COLO668 (cell line): ENCODE results near the gene FRK.
A peak's percentile ranks its signal among the peaks of the same experiment; 100 is the strongest.
"Not testable (repeated sequence)": the region's sequence is repeated elsewhere in the genome, so short reads cannot be mapped to it uniquely, and the experiment has no call there.

Experiments
- DNase-seq: peaks from one replicate; lab custom pipeline; 2025; ENCODE audit not compliant: unreplicated experiment; lab: John Stamatoyannopoulos, UW

Gene FRK

DNA sequence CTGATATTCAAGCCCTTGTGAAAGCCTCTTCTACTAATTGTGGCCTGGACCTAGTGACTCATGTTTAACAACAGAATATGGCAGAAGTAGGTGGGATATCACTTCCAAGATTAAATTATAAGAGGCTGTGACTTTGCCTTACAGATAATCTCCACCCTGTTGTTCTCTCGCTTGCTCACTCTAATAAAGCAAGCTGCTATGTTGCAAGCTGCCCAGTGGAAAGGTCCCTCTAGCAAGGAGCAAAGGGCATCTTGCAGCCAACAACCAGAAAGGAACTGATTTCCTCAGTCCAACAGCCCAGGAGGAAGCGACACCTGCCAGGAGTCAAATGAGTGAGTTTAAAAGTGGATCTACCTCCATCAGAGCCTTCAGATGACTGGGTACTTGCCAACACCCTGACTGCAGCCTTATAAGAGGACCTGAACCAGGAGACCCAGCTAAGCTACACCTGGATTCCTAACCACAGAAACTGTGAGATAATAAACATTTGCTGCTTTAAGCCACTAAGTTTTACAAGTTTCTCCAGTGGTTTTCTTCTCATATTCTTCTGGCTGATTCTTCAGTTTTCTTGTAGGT is 112.6 kb downstream of the FRK start:
- DNase-seq: no peak

DNA sequence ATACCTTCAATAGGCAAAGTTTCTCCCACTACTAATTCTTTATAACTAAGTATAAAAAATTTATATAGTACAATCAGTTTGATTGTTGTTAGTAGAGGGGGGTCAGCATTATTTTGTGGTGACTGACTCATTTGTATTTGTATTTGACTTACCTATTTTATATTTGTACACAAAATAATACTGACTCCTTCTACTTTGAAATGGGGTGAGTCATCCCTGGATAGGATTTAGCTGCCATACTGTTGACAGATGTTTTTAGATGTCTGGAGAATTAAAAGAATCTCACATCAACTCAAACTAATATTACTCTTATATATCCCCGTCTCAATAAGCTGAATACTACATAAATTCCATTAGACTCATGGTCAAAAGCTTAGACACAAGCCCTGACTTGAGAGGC is 114.9 kb downstream of the FRK start:
- no peak for DNase-seq

DNA sequence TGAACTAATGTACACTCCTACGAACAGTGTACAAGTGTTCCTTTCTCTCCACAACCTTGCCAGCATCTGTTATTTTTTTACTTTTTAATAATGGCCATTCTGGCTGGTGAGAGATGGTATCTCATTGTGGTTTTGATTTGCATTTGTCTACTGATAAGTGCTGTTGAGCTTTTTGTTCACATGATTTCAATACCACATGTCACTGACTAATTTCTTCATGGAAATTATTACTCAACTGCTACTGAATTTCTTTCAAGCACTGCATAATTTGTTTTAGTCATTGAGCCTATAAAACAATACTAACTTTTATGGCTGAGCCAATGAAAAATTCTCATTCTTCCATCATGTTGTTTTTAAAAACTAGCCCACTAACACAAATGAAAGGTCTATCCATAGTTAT is 115.4 kb downstream of the FRK start:
- DNase-seq: no peak

- DNase-seq: not testable (repeated sequence)
These were observed 115.9 kb downstream of the FRK start for GRCh38 chr6:115944829-115945228.

DNA sequence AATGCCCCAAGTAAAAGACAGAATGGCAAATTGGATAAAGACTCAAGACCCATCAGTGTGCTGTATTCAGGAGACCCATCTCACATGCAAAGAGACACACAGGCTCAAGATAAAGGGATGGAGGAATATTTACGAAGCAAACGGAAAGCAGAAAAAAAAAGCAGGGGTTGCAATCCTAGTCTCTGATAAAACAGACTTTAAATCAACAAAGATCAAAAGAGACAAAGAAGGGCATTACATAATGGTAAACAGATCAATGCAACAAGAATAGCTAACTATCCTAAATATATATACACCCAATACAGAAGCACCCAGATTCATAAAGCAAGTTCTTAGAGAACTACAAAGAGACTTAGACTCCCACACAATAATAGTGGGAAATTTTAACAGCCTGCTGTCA is 123.2 kb downstream of the FRK start:
- DNase-seq: not testable (repeated sequence)

- DNase-seq: no peak
These were observed 125.3 kb downstream of the FRK start for GRCh38 chr6:115935361-115935760.

DNA sequence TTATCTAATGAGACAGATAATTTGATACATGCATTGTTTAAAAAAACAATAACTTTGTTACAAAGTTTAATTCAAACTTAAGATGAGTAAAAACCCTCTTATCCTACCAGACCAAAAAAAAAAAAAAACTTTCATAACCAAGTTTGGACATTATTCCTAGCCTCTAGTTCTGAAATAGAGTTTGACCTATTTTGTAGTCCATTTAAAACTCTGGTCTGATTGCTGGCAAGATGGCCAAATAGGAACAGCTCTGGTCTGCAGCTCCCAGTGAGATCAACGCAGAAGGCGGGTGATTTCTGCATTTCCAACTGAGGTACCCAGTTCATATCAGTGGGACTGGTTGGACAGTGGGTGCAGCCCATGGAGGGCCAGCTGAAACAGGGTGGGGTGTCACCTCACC is 125.9 kb downstream of the FRK start:
- DNase-seq: no peak

DNA sequence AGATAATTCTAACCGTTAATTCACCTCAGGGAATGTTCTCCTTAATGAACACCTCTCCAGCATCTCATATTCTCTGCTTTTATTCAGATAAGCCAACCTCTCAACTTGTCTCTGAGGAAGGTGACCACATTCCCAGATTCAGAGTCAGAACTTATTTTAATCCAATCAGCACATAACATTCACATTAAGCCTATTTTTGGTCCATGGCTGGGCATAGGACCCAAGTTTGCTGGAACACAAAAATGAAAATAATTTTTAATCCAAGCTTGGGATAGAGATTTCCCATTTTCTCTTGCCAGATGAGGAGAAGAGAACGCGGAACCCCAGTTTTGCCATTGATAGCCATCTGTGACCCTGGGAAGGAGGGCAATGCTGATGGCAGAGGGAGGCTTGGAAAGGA is 126.5 kb downstream of the FRK start:
- no peak for DNase-seq

- DNase-seq: no peak
These were observed 128.2 kb downstream of the FRK start for GRCh38 chr6:115932481-115932880.

DNA sequence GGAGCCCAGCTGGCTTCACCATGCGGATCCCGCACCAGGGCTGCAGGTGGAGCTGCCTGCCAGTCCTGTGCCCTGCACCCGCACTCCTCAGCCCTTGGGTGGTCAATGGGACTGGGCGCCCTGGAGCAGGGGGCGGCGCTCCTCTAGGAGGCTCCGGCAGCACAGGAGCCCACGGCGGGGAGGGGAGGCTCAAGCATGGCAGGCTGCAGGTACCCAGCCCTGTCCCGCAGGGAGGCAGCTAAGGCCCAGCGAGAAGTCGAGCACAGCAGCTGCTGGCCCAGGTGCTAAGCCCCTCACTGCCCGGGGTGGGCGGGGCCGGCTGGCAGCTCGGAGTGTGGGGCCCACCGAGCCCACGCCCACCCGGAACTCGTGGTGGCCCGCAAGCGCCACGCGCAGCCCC is 132.7 kb downstream of the FRK start:
- not testable (repeated sequence) for DNase-seq

DNA sequence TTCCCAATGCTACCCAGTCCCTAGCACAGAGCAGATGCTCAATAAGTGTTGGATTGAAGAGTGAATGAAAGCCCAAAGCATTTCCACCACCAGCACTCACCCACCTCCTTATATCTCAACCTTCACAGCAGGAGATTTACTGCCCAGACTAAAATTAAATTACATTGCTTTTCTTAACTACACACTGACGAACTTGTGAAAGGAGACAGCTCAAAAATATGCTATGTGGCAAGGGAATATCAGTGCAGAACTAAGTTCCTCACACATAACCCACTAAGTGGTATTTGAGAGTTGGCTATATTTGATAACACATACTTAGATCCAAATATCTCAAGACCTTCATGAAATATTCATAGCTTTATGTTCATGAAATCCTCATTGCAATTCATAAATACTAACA is 137.7 kb downstream of the FRK start:
- DNase-seq: no peak

DNA sequence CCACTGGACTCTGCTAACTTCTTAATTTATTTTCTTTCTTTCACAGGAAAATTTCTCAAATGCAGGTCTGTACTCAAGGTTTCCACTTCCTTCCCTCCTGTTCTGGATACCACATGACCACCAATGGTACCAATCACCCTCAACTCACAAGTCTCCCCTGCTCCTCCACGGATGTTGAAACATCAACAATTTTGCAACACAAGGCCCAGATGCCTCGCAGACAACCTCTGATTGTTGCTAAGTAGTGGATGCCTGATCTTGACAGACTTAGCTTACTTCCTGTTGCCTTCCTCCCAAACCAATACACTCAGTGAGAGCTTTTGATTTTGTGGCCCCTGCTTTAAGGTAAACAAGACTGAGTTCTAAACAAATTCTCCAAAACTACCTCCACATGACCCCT is 146.6 kb downstream of the FRK start:
- no peak for DNase-seq

DNA sequence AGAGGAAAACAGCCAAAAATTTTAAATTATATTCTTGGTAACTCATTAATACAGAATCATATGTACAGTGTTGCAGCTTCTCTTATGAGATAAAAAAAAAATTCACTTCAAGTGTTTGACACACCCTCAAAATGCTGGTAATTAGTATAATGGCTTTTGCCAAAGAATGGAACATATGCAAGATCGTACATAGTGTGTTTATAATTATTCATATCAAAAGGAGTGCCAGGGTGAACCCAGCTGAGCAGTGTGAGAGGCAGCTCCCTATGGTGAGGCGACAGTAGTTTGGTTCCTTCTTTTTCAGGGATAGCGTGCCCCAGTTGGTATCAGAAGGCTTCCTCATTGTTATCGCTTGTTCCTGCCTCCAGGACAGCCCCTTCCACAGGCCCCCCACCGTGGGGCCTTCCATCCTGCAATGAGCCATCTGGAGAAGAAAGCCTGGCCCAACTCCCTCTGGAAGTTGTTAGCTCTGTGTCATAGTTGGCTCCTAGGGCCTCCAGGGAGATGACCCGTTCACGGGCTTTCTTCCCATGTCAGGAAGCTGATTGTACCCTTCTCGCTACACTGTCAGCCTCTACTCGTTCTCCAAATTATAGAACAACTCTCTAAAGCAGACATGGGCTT is 150.7 kb downstream of the FRK start:
- DNase-seq: no peak

DNA sequence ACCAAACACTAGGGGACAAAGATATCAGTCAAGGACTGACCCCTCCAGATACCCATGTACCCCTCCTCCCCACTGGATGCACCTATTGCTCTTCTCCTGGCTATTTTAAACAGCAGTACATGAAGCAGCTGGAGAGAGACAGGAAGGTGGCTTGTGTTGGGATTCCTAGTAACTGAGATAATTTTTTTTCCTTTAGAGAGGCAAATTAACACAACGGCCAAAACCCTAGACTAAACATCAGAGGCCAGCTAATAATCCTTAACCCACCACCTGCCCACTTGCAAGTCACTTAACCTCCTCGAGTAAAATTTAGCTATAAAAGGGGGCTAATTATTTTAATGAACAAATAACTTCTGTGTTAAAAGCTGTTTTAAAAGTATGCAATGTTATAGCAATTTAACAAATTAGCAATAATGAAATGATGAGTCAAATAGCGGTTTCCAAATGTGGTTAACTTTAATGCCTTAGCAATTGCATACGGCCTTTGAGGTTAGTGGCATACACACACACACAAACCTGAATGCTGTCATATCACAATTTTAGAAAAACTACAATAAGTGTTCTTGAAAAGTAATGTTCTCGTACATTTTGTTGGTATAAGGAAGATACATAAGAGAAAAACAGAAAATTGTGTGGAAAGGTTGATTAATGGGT is 151.7 kb downstream of the FRK start:
- DNase-seq: no peak

GRCh38 chr6:115905471-115905870 is 155.2 kb downstream of the FRK start:
- DNase-seq: no peak

- DNase-seq: no peak
These were observed 158.3 kb downstream of the FRK start for GRCh38 chr6:115902436-115902835.

DNA sequence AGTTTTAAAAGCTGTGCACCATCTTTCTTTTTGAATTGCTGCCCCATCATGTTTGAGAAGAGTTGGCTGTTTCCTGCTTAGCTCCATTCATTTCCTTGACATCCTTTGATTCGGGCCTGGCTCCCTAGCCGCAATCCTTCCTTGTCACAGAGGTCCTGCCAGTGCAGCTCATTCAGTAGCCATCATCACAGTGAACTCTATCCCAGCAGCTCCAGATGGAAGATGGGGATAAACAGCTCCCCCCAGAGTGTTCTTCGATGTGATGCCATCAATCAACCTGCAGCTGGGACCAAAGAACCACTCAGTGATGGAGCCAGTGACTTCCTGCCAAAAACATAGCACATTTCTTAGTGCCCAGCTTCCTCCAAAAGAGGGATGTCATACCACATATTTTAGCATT is 158.8 kb downstream of the FRK start:
- DNase-seq: no peak

DNA sequence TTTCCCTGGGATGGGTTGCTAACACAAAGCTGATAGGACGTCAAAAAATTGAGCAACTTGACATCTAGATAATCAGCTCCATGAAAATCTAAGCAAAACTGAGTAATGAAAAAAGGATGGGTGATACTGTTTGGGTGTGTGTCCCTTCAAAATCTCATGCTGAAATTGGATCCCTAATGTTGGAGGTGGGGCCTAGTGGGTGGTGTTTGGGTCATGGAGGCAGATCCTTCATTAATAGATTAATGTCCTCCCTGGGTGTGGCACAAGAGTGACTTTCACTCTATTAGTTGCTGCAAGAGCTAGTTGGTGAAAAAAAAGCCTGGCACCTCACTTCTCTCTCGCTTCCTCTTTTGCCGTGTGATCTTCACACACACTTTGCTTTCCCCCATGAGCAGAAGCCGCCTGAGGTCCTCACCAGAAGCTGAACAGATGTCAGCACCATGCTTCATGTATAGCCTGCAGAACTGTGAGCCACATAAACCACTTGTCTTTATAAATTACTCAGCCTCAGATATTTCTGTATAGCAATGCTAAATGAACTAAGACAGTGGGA is 160.9 kb downstream of the FRK start:
- no peak for DNase-seq

DNA sequence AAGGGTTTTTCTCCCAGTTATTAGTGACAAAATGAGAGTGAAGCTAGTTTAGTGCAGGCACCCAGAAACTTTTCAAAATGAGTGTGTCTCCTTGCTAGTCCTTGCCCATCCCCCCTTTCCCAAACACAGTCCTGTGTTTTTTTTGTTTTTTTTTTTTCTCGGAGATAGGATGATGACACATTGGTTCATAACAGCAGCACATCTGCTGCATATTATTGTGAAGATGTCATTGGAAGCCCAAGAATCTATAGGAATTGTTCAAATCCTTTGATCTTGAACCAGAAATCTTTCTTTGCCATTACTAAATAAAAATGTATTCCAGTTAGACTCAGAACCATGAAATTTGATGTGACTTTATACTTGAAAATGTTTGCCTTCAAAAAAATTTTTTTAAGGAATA is 162.4 kb downstream of the FRK start:
- DNase-seq: no peak

DNA sequence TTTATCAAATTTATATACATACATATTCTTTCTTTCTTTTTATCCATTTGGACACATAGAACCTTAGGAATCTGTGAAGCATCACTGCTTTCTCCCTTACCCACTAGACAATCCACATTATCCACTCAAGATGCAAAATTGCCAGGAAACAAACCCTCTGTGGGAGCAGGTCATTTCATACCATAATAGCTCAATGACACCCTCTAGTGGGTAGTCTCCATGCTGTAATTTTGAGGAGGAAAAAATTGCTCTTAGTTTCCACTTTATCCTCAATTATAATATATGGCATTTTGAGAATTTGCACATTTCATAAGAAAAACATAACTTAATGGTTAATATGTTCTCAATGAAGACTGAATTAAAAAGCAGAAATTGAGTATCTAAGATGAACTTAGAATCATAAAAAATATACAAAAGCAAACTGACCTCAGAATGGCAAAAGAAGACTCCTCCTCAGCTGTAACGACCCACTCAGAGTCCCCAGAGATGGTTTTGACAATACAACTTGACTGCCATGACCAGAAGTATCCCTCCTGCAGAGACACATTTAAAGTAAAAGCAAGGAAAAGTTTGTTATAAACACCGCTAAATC is 164.1 kb downstream of the FRK start:
- peak; percentile 3 for DNase-seq

- no peak for DNase-seq
These were observed 166.2 kb downstream of the FRK start for GRCh38 chr6:115894426-115894992.

GRCh38 chr6:115891750-115892149 is 168.9 kb downstream of the FRK start:
- DNase-seq: no peak
